ENCODE data around the gene SRCIN1. TPM values are rescaled to one million over a fixed set of nuclear protein-coding genes. Genes with fewer than 3 reads are reported as not detected.

The SRCIN1 gene, protein sequence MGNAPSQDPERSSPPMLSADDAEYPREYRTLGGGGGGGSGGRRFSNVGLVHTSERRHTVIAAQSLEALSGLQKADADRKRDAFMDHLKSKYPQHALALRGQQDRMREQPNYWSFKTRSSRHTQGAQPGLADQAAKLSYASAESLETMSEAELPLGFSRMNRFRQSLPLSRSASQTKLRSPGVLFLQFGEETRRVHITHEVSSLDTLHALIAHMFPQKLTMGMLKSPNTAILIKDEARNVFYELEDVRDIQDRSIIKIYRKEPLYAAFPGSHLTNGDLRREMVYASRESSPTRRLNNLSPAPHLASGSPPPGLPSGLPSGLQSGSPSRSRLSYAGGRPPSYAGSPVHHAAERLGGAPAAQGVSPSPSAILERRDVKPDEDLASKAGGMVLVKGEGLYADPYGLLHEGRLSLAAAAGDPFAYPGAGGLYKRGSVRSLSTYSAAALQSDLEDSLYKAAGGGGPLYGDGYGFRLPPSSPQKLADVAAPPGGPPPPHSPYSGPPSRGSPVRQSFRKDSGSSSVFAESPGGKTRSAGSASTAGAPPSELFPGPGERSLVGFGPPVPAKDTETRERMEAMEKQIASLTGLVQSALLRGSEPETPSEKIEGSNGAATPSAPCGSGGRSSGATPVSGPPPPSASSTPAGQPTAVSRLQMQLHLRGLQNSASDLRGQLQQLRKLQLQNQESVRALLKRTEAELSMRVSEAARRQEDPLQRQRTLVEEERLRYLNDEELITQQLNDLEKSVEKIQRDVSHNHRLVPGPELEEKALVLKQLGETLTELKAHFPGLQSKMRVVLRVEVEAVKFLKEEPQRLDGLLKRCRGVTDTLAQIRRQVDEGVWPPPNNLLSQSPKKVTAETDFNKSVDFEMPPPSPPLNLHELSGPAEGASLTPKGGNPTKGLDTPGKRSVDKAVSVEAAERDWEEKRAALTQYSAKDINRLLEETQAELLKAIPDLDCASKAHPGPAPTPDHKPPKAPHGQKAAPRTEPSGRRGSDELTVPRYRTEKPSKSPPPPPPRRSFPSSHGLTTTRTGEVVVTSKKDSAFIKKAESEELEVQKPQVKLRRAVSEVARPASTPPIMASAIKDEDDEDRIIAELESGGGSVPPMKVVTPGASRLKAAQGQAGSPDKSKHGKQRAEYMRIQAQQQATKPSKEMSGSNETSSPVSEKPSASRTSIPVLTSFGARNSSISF
- total RNA-seq, result 14.8 TPM

DNA sequence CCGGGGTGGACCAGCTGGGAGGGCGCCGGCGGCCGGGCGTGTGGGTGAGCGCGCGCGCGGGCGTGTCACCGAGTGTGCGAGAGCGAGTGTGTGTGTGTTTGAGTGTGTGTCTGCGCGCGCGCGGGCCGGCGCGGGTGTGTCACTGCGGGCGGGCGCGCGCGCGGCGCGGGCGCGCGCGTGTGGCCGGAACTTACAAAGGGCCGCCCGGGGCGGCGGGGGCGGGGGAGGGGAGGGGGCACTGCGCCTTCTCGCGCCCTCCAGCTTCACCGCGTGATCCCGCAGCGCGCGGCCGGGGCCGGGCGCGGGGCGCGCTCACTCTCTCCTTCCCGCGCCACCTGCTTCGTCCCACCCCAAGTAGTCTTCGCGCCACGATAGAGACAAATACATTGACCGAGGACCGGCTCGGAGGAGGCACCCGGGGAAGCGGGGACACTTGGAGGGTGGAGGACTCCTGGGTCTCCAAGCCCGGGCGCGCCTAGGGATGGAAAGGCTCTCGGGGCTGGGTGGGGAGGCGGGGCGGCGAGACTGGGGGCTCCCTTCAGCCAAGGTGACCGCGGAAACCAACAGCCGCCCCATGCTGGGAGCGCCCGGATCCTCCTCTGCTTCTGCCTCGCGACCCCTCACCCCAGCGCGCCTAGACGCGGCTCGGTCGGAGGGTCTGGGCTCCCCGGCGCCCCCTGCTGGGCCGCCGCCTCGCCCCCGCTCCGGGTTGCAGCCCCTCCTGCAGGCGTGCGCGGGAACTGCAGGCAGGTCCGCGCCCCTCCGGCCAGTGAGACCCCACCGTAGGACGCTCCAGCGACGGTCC, at the start of gene SRCIN1:
SRCIN1 (minus strand) TSS at position 112 of the 805 bp plus-strand sequence. CDS start 247 bp downstream, outside the sequence.

Other genes starting within 250 kb of the SRCIN1 start
- 73.6 TPM for gene ARHGAP23, start 177.5 kb downstream of the SRCIN1 start, total RNA-seq
- 1.1 TPM for gene EPOP, start 69.0 kb upstream of the SRCIN1 start, total RNA-seq
- 87.1 TPM for gene MLLT6, start 99.3 kb upstream of the SRCIN1 start, total RNA-seq
- 1.9 TPM for gene CISD3, start 124.4 kb upstream of the SRCIN1 start, total RNA-seq
- 13.9 TPM for gene PCGF2, start 142.4 kb upstream of the SRCIN1 start, total RNA-seq
- 84.8 TPM for gene PSMB3, start 146.8 kb upstream of the SRCIN1 start, total RNA-seq
- 101 TPM for gene PIP4K2B, start 193.6 kb upstream of the SRCIN1 start, total RNA-seq
- 20.3 TPM for gene CWC25, start 219.4 kb upstream of the SRCIN1 start, total RNA-seq
- 1,179 TPM for gene RPL23, start 247.8 kb upstream of the SRCIN1 start, total RNA-seq